GM12874 (cell line): Measurements from ENCODE around the gene PGBD5.

ENCODE experiments used
- TF ChIP-seq, protein P1 (sequence below): IDR thresholded peaks from 2 replicates; pipeline ENCODE4 v1.5.1; 2011; ENCODE audit warnings: low read depth, mild to moderate bottlenecking, control low read depth, low read length, moderate library complexity; ENCODE audit not compliant: insufficient read depth

The PGBD5 gene

GRCh38 chr1:230361941-230362340 lies 64.2 kb downstream of the PGBD5 start:
- TF ChIP-seq, protein P1, sequence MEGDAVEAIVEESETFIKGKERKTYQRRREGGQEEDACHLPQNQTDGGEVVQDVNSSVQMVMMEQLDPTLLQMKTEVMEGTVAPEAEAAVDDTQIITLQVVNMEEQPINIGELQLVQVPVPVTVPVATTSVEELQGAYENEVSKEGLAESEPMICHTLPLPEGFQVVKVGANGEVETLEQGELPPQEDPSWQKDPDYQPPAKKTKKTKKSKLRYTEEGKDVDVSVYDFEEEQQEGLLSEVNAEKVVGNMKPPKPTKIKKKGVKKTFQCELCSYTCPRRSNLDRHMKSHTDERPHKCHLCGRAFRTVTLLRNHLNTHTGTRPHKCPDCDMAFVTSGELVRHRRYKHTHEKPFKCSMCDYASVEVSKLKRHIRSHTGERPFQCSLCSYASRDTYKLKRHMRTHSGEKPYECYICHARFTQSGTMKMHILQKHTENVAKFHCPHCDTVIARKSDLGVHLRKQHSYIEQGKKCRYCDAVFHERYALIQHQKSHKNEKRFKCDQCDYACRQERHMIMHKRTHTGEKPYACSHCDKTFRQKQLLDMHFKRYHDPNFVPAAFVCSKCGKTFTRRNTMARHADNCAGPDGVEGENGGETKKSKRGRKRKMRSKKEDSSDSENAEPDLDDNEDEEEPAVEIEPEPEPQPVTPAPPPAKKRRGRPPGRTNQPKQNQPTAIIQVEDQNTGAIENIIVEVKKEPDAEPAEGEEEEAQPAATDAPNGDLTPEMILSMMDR: no peak

DNA sequence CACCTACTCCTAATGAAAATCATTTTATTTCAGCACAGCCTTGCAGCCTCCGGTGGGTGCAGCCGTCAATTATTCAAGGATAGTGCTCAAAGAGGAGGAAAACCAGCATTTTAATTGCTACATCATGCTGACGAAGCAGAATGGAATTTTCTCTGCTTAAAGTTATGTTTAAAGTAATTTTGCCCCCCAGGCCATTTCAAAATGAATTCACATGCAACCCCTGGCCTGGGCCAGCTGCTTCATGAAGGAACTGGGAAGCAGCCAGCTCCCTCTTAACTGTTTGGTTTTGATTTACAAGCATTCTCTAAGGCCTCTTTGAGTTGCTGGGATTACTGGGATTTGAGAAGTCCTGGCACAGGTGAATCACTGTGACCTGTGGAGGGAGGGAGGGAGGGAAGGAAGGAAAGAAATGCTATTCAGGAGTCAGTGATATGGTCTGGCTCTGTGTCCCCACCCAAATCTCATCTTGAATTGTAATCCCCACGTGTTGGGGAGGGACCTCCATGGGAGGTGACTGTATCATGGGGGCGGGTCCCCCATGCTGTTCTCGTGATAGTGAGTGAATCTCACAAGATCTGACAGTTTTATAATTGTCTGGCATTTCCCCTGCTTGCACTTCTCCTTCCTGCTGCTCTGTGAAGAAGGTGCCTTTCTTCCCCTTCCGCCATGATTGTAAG lies 66.0 kb downstream of the PGBD5 start:
- TF ChIP-seq, protein P1: no peak

DNA sequence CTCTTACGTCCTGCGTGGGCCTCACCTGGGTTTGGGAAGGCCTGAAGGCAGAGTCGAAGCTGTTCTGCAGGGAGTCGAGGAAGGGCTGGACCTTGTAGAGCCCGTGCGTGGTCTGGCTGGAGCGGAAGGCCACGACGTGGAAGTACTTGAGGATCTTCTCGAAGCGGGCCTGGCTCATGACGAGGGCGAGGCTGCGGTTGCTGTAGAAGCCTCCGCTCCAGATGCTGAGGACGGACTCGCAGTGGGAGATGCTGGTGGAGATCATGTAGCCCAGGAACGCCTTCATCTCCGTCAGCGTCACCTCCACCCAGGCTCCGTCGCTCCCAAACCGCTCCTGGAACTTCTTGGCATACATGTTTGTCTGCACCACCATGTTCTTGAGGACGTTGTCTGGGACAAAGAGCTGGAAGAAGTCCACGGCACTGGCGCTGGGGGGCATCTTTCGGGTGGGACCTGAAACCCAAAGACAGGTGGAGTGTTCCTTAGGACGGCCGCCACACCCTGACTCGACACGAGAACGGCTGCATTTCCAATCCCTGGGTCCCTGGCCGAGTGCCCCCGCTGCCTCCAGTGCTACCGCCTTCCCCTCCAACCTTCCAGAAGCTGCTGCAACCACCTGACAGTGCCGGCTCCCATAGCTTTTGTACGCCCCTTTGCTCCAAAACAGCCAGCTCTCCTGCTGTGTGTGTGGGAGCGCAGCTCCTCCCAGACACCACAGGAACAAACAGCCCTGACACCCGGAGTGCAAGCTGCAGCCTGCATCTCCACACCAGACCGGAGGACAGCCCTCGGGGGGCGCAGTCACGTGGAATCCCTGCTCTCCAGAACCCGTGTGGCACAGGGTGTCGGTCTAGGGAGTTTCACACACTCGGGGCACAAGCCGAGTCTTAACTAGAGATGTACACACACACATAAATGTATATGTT lies 69.0 kb downstream of the PGBD5 start:
- TF ChIP-seq, protein P1: no peak

- TF ChIP-seq, protein P1: no peak
Measured at GRCh38 chr1:230356190-230356589, 69.9 kb downstream of the PGBD5 start.

- TF ChIP-seq, protein P1: no peak
Measured at GRCh38 chr1:230355594-230355993, 70.5 kb downstream of the PGBD5 start.

GRCh38 chr1:230355128-230355527 lies 71.0 kb downstream of the PGBD5 start:
- TF ChIP-seq, protein P1: no peak

DNA sequence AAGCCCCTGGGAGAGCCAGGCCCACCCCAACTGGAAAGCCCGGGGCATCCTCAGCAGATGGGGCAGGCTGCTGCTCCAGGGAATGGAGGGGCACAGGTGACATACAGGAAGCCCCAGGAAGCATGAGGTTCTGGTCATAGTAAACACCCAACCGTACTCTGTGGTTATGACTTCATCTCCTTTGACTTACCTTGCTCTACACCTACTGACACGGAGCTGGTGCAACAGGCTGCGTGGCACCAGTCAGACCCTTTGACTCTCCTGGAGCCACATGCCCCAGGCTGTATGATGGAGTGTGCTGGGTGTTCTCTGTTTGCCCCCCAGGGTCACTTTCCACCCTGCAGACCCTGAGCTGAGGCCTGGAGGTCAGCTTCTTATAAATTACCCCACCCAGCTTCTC lies 72.1 kb downstream of the PGBD5 start:
- TF ChIP-seq, protein P1: no peak
